Activated CD4-positive, alpha-beta T cell treated with anti-CD3 and anti-CD28 coated beads for 24 hours (primary cell): ENCODE measurements around the gene CCR5AS.
"Not testable (repeated sequence)": the region's sequence is repeated elsewhere in the genome, so short reads cannot be mapped to it uniquely, and the experiment has no call there.

ENCODE experiments used
- DNase-seq, 2 donors: peaks; one replicate each; pipeline ENCODE4 v3.0.0-alpha.2; 2020; ENCODE audit warnings: low read depth in 2 of 2

The CCR5AS gene

DNA sequence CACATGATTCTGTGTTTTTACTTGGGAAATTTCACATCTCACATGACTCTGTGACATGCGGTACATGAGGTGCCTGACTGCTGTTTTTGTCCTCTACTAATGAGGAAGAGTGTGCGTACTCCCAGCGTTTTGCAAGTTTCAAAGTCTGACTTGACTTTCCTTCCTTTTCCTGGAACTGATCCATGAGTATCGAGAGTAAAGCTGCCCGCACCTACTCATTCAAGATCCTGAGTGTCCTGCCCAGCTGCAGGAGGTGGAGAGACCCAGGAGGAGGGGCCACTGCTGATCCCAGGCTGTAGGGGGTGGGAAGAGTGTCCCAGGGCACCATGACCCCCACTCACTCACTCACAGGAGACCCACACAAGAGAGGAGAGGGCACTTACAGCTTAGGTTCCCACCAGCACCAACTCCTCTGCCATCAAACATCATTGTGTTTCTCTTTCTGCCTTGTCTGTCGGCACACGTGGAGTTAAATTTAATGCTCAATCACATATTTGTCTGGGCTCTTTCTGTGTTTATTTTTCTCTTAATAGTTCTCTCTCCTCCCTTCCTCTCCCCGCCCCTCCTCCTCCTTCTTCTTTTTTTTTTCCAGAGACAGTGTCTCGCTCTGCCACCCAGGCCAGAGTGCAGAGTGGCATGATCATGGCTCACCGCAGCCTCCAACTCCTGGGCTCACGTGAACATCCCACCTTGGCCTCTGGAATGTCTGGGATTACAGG lies 1.4 kb downstream of the CCR5AS start:
- DNase-seq = no peak

DNA sequence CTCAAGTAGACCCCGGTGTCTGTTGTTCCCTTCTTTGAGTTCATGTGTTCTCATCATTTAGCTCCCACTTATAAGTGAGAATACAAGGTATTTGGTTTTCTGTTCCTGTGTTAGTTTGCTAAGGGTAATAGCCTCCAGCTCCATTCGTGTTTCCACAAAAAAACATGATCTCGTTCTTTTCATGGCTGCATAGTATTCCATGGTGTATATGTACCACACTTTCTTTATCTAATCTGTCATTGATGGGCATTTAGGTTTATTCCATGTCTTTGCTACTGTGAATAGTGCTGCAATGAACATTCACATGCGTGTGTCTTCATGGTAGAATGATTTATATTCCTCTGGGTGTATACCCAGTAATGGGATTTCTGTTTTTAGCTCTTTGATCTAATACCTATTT lies 4.0 kb downstream of the CCR5AS start:
- DNase-seq = not testable (repeated sequence)

- no peak for DNase-seq
Measured at GRCh38 chr3:46401579-46401978, 5.3 kb downstream of the CCR5AS start.

DNA sequence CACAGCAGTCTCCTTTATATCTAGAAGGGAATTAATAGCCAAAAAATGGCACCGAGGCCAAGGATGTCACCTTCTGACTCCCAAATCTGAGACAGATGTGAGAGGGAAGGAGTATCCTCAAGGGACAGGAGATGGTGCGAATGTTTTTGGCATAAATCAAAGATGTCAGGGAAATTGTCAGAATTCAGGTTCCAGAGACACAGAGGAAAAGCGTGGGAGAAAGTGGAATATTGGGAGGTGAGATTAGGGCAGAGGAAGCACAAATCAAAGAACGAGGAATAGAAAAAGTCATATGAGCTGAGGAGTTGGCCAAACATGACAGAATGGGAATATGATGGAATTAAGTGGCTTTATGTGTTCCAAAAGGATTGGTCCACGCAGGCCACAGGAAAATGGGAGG lies 6.0 kb downstream of the CCR5AS start:
- DNase-seq = no peak

- DNase-seq = no peak
Measured at GRCh38 chr3:46400000-46400734, 6.7 kb downstream of the CCR5AS start.

DNA sequence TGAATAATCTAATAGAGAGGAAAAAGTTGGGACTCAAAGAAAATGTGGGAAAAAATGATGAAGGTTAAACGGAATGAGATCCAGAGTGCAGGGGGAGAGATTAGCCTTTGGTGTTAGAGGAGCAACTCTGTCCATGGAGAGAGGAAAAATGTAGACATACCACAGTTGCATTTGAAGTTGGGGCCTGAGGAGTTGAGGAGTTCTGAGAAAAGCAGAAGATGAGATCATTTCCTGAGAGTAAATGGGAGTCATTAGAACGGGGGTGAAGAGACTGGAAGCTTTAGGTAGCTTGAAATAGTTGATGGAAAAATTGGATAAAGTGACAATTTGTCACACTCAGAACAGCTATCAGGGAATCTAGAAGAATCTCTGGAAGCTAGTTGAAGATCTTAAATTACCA lies 7.3 kb downstream of the CCR5AS start:
- DNase-seq = no peak

DNA sequence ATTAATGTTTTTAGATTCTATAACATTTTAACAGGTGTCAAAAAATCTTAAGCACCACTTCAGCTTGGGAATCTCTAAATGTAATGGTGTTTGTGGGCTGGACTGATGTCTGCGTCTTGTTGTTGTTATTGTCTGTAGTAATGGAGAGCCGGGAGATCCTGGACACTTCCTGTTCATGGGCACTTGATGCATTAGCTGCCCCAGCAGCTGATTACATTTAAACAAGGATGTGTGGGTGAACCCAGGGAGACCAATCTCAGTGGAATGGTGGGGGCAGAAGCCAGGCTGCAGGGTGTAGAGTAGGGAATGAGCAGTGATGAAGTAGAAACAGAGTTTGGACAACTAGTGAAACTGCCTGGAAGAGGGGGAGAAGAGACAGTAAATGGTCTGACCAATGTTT lies 7.8 kb downstream of the CCR5AS start:
- no peak for DNase-seq

DNA sequence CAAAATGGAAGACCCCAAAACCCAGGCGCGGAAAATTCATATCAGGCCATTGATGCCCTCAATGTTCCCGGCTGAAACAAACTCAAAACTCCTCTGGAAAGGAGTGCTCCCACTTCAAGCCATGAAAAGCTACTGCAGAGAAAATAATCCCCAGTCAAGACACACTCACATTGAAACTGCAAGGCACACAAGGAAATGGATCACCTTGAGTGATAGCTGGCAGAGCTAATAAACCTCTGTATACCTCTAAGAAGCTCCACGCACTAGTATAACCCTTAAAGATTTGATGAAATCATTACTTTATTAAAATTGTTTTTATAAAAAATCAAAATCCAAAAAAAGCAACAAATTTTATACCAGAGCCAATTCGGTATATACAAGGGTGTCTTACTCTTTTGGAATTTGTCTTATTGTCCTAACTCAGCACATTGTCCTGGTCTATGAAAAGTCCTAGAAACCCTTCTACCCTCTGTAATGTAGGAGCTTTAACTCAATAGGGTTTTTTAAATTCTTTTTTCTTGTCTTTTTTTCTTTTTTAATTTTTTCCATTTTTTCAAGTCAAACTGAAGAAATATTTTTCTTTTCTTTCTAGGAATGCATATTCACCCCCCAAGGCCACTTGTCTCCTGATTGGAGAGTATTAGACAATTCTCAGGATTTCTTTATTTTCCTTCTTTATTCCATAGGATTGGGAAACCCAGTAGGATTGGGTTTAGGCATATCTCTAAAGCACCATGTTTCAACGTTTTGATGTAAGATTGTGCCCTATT lies 8.5 kb downstream of the CCR5AS start:
- no peak for DNase-seq

DNA sequence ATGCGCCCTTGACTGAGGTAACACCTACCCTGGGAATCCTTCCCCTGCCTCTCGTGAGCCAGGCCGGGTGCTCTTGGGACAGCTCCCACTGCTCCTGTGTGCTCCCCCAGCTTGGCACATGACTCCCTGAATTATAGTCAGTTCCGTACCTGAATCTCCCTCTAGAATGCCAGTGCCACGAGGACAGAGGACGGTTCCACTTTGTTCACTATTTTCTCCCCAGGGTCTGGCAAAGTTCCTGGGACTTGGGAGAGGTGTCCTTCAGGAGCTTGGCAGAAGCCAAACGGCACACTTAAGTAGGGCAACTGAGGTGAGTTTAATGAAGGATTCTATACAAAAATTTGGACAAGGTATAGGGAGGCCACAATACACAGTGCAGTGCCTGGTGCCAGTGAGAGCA lies 9.8 kb downstream of the CCR5AS start:
- no peak for DNase-seq

DNA sequence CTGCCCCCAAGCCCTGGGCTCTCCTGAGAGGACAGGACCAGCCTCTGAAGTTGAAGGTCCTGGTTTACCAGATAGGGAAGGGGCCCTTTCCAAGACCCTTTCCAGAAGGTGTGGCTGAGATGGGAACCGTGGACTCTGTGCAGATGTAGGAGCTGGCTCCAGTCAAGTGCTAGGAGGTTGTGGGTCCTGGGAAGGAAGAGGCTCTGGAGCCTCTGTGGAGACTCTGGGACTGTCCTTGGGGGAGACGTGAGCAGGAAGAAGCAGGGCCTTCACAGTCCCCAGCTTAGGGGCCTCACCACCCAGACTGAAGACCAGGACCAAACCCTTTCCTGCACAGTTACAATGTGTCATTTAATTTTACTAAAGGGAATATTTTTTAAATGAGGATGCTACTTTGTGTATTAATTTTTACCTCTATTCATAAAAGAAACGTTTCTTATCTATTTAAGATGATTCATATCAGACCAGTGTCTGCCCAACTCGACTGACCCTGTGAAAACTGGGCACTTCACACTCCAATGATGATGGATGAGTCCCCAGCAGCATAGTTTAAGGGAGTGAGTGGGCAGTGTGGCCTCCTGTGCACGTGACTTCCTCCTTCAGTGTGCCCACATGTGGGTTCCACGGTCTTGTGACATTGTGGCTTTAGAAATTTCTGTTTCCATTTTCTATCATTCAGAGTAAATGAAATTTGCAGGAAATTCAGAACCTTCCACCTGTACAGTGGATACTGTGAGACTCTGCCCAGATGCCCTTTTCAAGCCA lies 10.9 kb downstream of the CCR5AS start:
- no peak for DNase-seq

DNA sequence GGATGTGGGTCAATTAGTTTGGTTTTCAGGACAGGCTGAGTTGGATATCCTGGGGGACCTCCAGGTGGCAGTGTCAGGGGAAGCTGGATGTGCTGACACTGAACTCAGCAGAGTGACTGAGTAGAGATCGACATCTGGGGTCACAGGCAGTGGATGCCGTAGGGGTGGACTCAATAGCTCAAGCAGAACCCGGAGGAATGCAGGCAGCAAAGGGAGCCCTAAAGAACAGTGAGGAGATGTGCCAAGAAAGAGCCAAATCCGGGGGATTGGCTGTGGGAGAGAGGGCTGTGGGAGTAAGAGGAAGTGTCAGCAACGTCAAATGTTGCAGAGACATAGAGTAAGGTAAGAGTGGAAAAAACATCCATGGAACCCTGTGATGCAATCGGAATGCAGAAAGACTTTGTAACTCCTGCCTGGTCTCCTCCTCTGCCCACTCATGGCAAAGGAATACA lies 11.6 kb downstream of the CCR5AS start:
- DNase-seq = no peak

DNA sequence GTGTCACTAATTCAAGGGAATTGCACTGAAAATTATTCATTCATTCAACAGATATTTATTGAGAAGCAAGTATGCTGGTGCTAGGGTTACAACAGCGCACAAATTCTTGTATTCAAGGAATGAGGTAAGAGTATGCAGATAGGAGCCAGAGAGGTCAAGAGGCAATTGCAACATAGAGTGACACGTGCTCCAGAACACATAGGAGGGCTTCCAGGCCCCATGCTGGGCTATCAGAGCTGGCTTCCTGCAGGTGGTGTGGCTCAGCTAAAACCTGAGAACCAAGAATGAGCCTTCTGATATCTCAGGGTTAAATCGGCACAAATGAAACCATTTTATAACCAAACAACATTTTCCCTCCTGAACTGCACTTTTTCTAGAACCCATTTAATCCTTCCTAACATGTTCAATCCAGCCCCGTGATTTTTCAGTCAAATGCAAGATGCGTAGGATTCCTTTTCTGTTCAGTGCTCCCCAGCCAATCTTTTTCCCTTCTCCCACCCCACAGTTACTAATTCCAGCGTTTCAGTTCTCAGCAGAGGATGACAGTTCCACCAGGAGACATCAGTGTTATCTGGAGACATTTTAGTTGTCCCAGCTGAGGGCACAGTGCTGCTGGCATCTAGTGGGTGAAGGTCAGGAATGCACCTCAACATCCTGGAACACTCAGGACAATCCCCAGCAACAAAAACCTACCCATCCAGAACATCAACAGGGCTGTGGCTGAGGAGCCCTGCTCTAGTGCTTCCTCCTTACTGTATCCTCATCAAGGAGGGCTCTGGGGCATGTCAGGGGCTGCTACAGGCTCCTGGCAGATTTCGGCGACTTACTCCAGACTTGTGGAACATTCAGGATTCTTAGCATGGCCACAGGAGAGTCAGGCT lies 13.1 kb downstream of the CCR5AS start:
- no peak for DNase-seq

DNA sequence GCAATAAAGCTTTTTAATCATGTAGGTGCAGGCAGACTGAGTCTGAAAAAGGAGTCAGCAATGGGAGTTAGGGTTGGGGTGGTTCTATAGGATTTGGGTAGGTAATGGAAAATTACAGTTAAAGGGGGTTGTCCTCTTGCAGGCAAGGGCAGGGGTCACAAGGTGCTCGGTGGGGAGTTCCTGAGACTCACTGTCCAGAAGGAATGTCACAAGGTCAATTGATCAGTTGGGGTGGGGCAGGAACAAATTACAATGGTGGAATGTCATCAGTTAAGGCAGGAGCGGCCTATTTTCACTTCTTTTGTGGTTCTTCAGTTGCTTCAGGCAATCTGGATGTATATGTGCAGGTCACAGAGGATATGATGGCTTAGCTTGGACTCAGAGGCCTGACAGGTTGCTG lies 13.9 kb downstream of the CCR5AS start:
- DNase-seq = no peak

GRCh38 chr3:46391526-46391925 lies 15.3 kb downstream of the CCR5AS start:
- DNase-seq = not testable (repeated sequence)

GRCh38 chr3:46389306-46389705 lies 17.6 kb downstream of the CCR5AS start:
- no peak for DNase-seq

DNA sequence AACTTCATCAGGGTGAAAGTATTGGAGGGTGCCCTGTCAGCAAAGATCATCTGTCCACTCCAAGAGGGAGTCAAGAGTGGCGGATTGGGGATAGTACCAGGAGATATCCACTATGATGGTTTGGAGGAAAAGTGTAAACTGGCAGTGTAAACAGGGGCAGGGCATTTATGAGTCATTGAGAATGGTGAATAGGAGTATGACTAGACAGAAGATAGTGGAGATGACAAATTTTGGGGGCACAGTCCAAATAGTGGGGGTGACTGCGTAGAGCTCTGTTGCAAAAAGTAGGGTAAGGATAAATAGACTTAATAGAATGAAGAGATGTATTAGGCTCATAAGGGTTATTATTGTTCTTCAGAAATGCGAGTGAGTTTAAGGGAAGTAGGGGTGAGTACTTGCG lies 18.0 kb downstream of the CCR5AS start:
- not testable (repeated sequence) for DNase-seq

- DNase-seq = no peak
Measured at GRCh38 chr3:46386205-46386604, 20.7 kb downstream of the CCR5AS start.

DNA sequence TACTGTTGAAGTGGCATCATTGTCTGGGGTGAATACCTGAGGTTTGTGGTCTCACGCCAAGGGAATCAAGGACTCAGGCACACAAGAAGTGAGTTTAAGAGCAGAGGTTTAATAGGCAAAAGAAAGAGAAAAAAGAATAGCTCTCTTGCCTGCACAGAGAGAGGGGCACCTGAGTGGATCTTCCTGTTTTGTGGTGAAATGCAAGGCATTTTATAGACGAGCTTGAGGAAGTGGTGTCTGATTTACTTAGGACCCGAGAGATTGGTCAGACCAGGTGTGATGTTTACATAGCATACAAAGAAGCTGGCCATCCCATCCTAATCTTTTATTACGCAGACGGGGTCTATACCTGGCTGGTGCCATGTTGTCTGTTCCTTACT lies 22.9 kb downstream of the CCR5AS start:
- no peak for DNase-seq

GRCh38 chr3:46383211-46383950 lies 23.5 kb downstream of the CCR5AS start:
- DNase-seq = no peak

GRCh38 chr3:46381625-46382024 lies 25.2 kb downstream of the CCR5AS start:
- no peak for DNase-seq
